ENCODE results near the gene ACSBG1. TPM values are rescaled to one million over a fixed set of nuclear protein-coding genes. Genes with fewer than 3 reads are reported as not detected.

Gene ACSBG1
- total and polyA plus RNA-seq, 9 donors = 0.15 to 2.2 (median 0.45) TPM; not detected in 2

GRCh38 chr15:78212008-78212407 lies 22.4 kb downstream of the ACSBG1 start:
- Histone ChIP-seq H3K4me1 (ENCODE audit: insufficient read depth) (peaks cover 4% of the 10 kb centered on the region), H3K9me3 (no peaks in the 10 kb centered on the region), H3K36me3 (no peaks in the 10 kb centered on the region), H3K27ac (no peak overlapping the region), H3K27me3 (no peaks in the 10 kb centered on the region), H3K4me3 (no peak overlapping the region)
- TF ChIP-seq EP300 (IDR thresholded peaks at IDR 0.05) = no peak
- no peak for TF ChIP-seq POLR2A (IDR thresholded peaks at IDR 0.05)
- TF ChIP-seq CTCF (IDR thresholded peaks at IDR 0.05) = no peak
- intact Hi-C loops (cut with DNase I) = no loop called here
- DNase-seq = no peak
- WGBS, 3 donors = 92% methylated on average over 10 of the region's 10 CpGs

- Histone ChIP-seq H3K27ac (no peak overlapping the region), H3K4me3 (no peak overlapping the region), H3K9me3 (no peaks in the 10 kb centered on the region), H3K36me3 (no peaks in the 10 kb centered on the region), H3K27me3 (no peaks in the 10 kb centered on the region), H3K4me1 (ENCODE audit: insufficient read depth) (peaks cover 7% of the 10 kb centered on the region)
- TF ChIP-seq EP300 (IDR thresholded peaks at IDR 0.05) = no peak
- TF ChIP-seq POLR2A (IDR thresholded peaks at IDR 0.05) = no peak
- TF ChIP-seq CTCF (IDR thresholded peaks at IDR 0.05) = no peak
- intact Hi-C loops (cut with DNase I) = no loop called here
- DNase-seq = no peak
- 63 to 74% (median 63%) methylated on average over 12 of the region's 12 CpGs for WGBS, 3 donors
Observed at GRCh38 chr15:78211189-78211921, 23.0 kb downstream of the ACSBG1 start.

GRCh38 chr15:78210349-78210717 lies 24.0 kb downstream of the ACSBG1 start:
- H3K4me3 ChIP-seq = no peak overlapping the region
- intact Hi-C loops (cut with DNase I) = no loop called here
- H3K36me3 ChIP-seq = no peaks in the 10 kb centered on the region
- TF ChIP-seq CTCF (IDR thresholded peaks at IDR 0.05) (no peak), EP300 (IDR thresholded peaks at IDR 0.05) (no peak), POLR2A (IDR thresholded peaks at IDR 0.05) (no peak)
- no peaks in the 10 kb centered on the region for H3K9me3 ChIP-seq
- DNase-seq = no peak
- no peak overlapping the region for H3K27ac ChIP-seq
- peaks cover 9% of the 10 kb centered on the region for H3K4me1 ChIP-seq (ENCODE audit: insufficient read depth)
- 74 to 78% (median 77%) methylated on average over 5 of the region's 5 CpGs for WGBS, 3 donors
- no peaks in the 10 kb centered on the region for H3K27me3 ChIP-seq

GRCh38 chr15:78209646-78210348 lies 24.6 kb downstream of the ACSBG1 start:
- no peak overlapping the region for H3K4me3 ChIP-seq
- no peaks in the 10 kb centered on the region for H3K27me3 ChIP-seq
- intact Hi-C loops (cut with DNase I) = no loop called here
- H3K9me3 ChIP-seq = no peaks in the 10 kb centered on the region
- H3K4me1 ChIP-seq (ENCODE audit: insufficient read depth) = peaks cover 12% of the 10 kb centered on the region
- H3K36me3 ChIP-seq = no peaks in the 10 kb centered on the region
- H3K27ac ChIP-seq = no peak overlapping the region
- no peak for DNase-seq
- no peak for TF ChIP-seq EP300 (IDR thresholded peaks at IDR 0.05)
- TF ChIP-seq POLR2A (IDR thresholded peaks at IDR 0.05) = no peak
- TF ChIP-seq CTCF (IDR thresholded peaks at IDR 0.05) = no peak
- WGBS, 3 donors = 63 to 78% (median 65%) methylated on average over 9 of the region's 9 CpGs

Measured in ovary (tissue), 9 donors.